Heart left ventricle (tissue), 16 donors: ENCODE data around the gene CTDP1. TPM values are rescaled to one million over a fixed set of nuclear protein-coding genes. Genes with fewer than 3 reads are reported as not detected.

Experiments
- ATAC-seq, 4 donors: fragments of 200-7000 bp; cut with Tn5 transposase; one replicate each; pipeline ENCODE4 v1.9.1; 2020 to 2022; ENCODE audit warnings: moderate library complexity in 4 of 4, mild to moderate bottlenecking in 3 of 4, moderate number of reproducible peaks in 1 of 4
- DNase-seq, 5 donors: peaks; one replicate each; pipeline ENCODE4 v3.0.0-alpha.2; 2020
- H3K27ac ChIP-seq, 12 donors: fragments of 200-600 bp; sonication (generic) in 4 of 12; one replicate each; pipeline versions ENCODE4 v1.5.0 to v1.8.0; 2016 to 2022; ENCODE audit warnings: mild to moderate bottlenecking in 2 of 12
- H3K27me3 ChIP-seq, 9 donors: fragments of 200-600 bp; sonication (generic) in 2 of 9; one replicate each; pipeline versions ENCODE4 v1.5.1 to v1.8.0; 2016 to 2022; ENCODE audit warnings: mild to moderate bottlenecking in 3 of 9
- H3K36me3 ChIP-seq, 9 donors: fragments of 200-600 bp; sonication (generic) in 2 of 9; one replicate each; pipeline versions ENCODE4 v1.5.0 to v1.8.0; 2018 to 2022; ENCODE audit warnings: mild to moderate bottlenecking in 2 of 9
- H3K4me1 ChIP-seq, 12 donors: fragments of 200-600 bp; sonication (generic) in 4 of 12; one replicate each; pipeline versions ENCODE4 v1.5.0 to v1.8.0; 2016 to 2022; ENCODE audit warnings: mild to moderate bottlenecking in 3 of 12
- H3K4me3 ChIP-seq, 12 donors: fragments of 200-600 bp; sonication (generic) in 4 of 12; one replicate each; pipeline versions ENCODE4 v1.5.0 to v1.8.0; 2017 to 2022; ENCODE audit warnings: mild to moderate bottlenecking in 9 of 12, moderate library complexity in 4 of 12
- H3K9me3 ChIP-seq, 12 donors: fragments of 200-600 bp; sonication (generic) in 4 of 12; one replicate each; pipeline versions ENCODE4 v1.5.0 to v1.8.0; 2016 to 2022; ENCODE audit warnings: mild to moderate bottlenecking in 1 of 12
- CTCF ChIP-seq, 12 donors: fragments of 200-600 bp; sonication (generic) in 4 of 12; IDR thresholded peaks; one replicate each; pipeline versions ENCODE4 v1.5.0 to v1.8.0; 2018 to 2022; ENCODE audit warnings: antibody characterized with exemption in 12 of 12, mild to moderate bottlenecking in 5 of 12
- POLR2A ChIP-seq, 2 donors: fragments of 450-650 bp; IDR thresholded peaks; one replicate each; pipeline ENCODE4 v1.6.1; 2017; ENCODE audit warnings: antibody characterized with exemption in 2 of 2, mild to moderate bottlenecking in 2 of 2, moderate library complexity in 2 of 2
- WGBS, 4 donors: extraction: QIAGEN DNeasy Blood & Tissue Kit in 2 of 4; methylation state at CpG; one replicate each; pipeline versions ENCODE4 v1.1.5 to v1.1.7; 2013 to 2018; 5-methylcytosine and 5-hydroxymethylcytosine counted together
- intact Hi-C, 10 donors: fragments of 100-400 bp; cut with DNase I; formaldehyde crosslinking; loops; one replicate each; pipeline versions ENCODE4 v1.11.1 to v1.14.2; 2022
- polyA plus RNA-seq, 2 donors: library from polyadenylated mRNA; stranded (reverse); fragments of 200-250 nt; gene quantifications; one replicate each; pipeline ENCODE4 v1.2.3, GENCODE V29; 2013
- total RNA-seq, 9 donors: library from RNA; depleted of rRNA in 2 of 9; stranded (reverse); fragments of >200 nt in 2 of 9; fragmentation: NEBNext Ultra II Directional in 3 of 9; extraction: Animal tissue kit (Norgen Biotek cat#: 25700) in 3 of 9; gene quantifications; one replicate each; pipeline versions ENCODE4 v1.1.0 to v1.2.4, GENCODE V29; 2016 to 2023
- donor health status: ischemic (EF 13 %, LVEDD 7.1; RV severe dilation, severe dysfunction).
- donor health status: healthy with polysubstance abuse.
- donor health status: DM: no; HTN: yes; CAD: no.
- donor health status: DM: no; HTN: no; CAD: no.
- donor health status: ischemic (EF 25% LVEDD 6.9; RV normal size, moderate dysfunction).
- donor health status: ischemic (EF 25% LVEDD 5.7; RV mildly dilated, moderate dysfunction).
- donor health status: healthy.
- donor health status: DM: yes; HTN: yes; CAD: no.
- donor health status: ischemic (EF 35%, LVEDD 5.7; RV mildly dilated, moderate dysfunction).
- donor health status: nonischemic (EF 11% LVEDD 7.7; RV severe dilation, severe dysfunction).
- donor health status: DM: yes; HTN: yes; CAD: no.
- donor health status: PGD.
- donor health status: ischemic (EF 29% LVEDD 5.4; RV normal size, mild dysfunction).
- donor health status: nonischemic (EF 23%, LVEDD 6.1; RV moderate dilation, normal function).

Gene CTDP1
- total and polyA plus RNA-seq, 11 donors = 6.0 to 17.1 (median 10.3) TPM

- Histone ChIP-seq H3K27me3 (no peaks in the 10 kb centered on the region), H3K36me3 (no peaks in the 10 kb centered on the region), H3K4me3 (no peak overlapping the region), H3K4me1 (no peaks in the 10 kb centered on the region), H3K9me3 (peaks cover 0 to 6% (median 0%) of the 10 kb centered on the region in 12 donors), H3K27ac (no peak overlapping the region)
- ATAC-seq = no peak
- WGBS, 4 donors = 86 to 92% (median 90%) methylated on average over 11 of the region's 11 CpGs
- DNase-seq = no peak
- TF ChIP-seq POLR2A (IDR thresholded peaks at IDR 0.05) (no peak), CTCF (IDR thresholded peaks at IDR 0.05) (no peak)
- intact Hi-C loops = no loop called here
Observed at GRCh38 chr18:79650959-79651358, 28.6 kb upstream of the CTDP1 start.

GRCh38 chr18:79657342-79657996, 22.1 kb upstream of the CTDP1 start:
- peaks cover 0 to 7% (median 0%) of the 10 kb centered on the region in 9 donors for H3K27me3 ChIP-seq
- intact Hi-C loops = no loop called here
- DNase-seq = no peak
- WGBS, 4 donors = 75 to 79% (median 77%) methylated on average over 19 to 21 of the region's 21 CpGs
- H3K9me3 ChIP-seq = peaks cover 0 to 9% (median 0%) of the 10 kb centered on the region in 12 donors
- ATAC-seq = no peak
- TF ChIP-seq POLR2A (IDR thresholded peaks at IDR 0.05) (no peak), CTCF (IDR thresholded peaks at IDR 0.05) (no peak)
- H3K4me3 ChIP-seq = no peak overlapping the region
- H3K27ac ChIP-seq = no peak overlapping the region
- H3K36me3 ChIP-seq = no peaks in the 10 kb centered on the region
- no peaks in the 10 kb centered on the region for H3K4me1 ChIP-seq

GRCh38 chr18:79658366-79658765, 21.2 kb upstream of the CTDP1 start:
- Histone ChIP-seq H3K9me3 (peaks cover 0 to 9% (median 0%) of the 10 kb centered on the region in 12 donors), H3K4me1 (no peaks in the 10 kb centered on the region), H3K36me3 (no peaks in the 10 kb centered on the region), H3K4me3 (no peak overlapping the region), H3K27ac (no peak overlapping the region), H3K27me3 (peaks cover 0 to 7% (median 0%) of the 10 kb centered on the region in 9 donors)
- WGBS, 4 donors = 49 to 61% (median 55%) methylated on average over 12 of the region's 12 CpGs
- TF ChIP-seq CTCF (IDR thresholded peaks at IDR 0.05) (no peak), POLR2A (IDR thresholded peaks at IDR 0.05) (no peak)
- intact Hi-C loops = no loop called here
- ATAC-seq = no peak
- DNase-seq = no peak

GRCh38 chr18:79659733-79660132, 19.9 kb upstream of the CTDP1 start:
- DNase-seq (no peak), ATAC-seq (no peak)
- intact Hi-C loops = no loop called here
- Histone ChIP-seq H3K36me3 (no peaks in the 10 kb centered on the region), H3K27ac (no peak overlapping the region), H3K27me3 (peaks cover 0 to 7% (median 0%) of the 10 kb centered on the region in 9 donors), H3K4me3 (no peak overlapping the region), H3K9me3 (peaks cover 0 to 9% (median 0%) of the 10 kb centered on the region in 12 donors), H3K4me1 (no peaks in the 10 kb centered on the region)
- TF ChIP-seq POLR2A (IDR thresholded peaks at IDR 0.05) (no peak), CTCF (IDR thresholded peaks at IDR 0.05) (no peak)
- 93 to 95% (median 94%) methylated on average over 5 of the region's 5 CpGs for WGBS, 4 donors
